HG02852 (cell line): Measurements from ENCODE around the gene TSSK3.
"Not testable (repeated sequence)": the region's sequence is repeated elsewhere in the genome, so short reads cannot be mapped to it uniquely, and the experiment has no call there.

Experiments
- ATAC-seq: cut with Tn5 transposase; IDR thresholded peaks from one replicate; pipeline ENCODE4 v1.9.1; 2021; ENCODE audit warnings: mild to moderate bottlenecking, moderate library complexity; ENCODE audit not compliant: unreplicated experiment

Gene TSSK3

GRCh38 chr1:32394890-32395432 lies 32.6 kb downstream of the TSSK3 start:
- ATAC-seq = no peak

GRCh38 chr1:32396524-32396923 lies 34.2 kb downstream of the TSSK3 start:
- not testable (repeated sequence) for ATAC-seq

GRCh38 chr1:32398401-32398800 lies 36.1 kb downstream of the TSSK3 start:
- ATAC-seq = no peak

- no peak for ATAC-seq
These were observed 37.5 kb downstream of the TSSK3 start for GRCh38 chr1:32399843-32400242.

- no peak for ATAC-seq
These were observed 38.7 kb downstream of the TSSK3 start for GRCh38 chr1:32400876-32401631.

GRCh38 chr1:32404946-32405345 lies 42.6 kb downstream of the TSSK3 start:
- no peak for ATAC-seq

- no peak for ATAC-seq
These were observed 43.5 kb downstream of the TSSK3 start for GRCh38 chr1:32405672-32406467.

GRCh38 chr1:32406629-32407111 lies 44.3 kb downstream of the TSSK3 start:
- ATAC-seq = no peak

- no peak for ATAC-seq
These were observed 48.9 kb downstream of the TSSK3 start for GRCh38 chr1:32411261-32411660.

GRCh38 chr1:32413507-32414185 lies 51.3 kb downstream of the TSSK3 start:
- no peak for ATAC-seq
